Measurements from ENCODE around the gene SDHAF4. TPM values are rescaled to one million over a fixed set of nuclear protein-coding genes. Genes with fewer than 3 reads are reported as not detected.

SDHAF4 gene
- total RNA-seq: 11.0 TPM

- no peaks in the 10 kb centered on the region for H3K27me3 ChIP-seq (ENCODE audit: control insufficient read depth in 3 of 3, insufficient read depth in 3 of 3, low read length in 3 of 3)
- peak within 1 kb of the TSS; percentile 87 to 98 (median 90) for H3K4me3 ChIP-seq (ENCODE audit: low read length in 3 of 3)
- H3K27ac ChIP-seq (ENCODE audit: low read depth, low read length): peak within 1 kb of the TSS; percentile 88
- H3K9me3 ChIP-seq (ENCODE audit: control insufficient read depth in 3 of 3, low read length in 3 of 3): no peaks in the 10 kb centered on the region
- H3K36me3 ChIP-seq (ENCODE audit: control insufficient read depth in 3 of 3, insufficient read depth in 3 of 3, low read length in 3 of 3): peaks cover 0 to 5% (median 0%) of the 10 kb centered on the region in 3 donors
- peaks cover 4 to 7% (median 6%) of the 10 kb centered on the region in 3 donors for H3K4me1 ChIP-seq (ENCODE audit: control insufficient read depth in 3 of 3, insufficient read depth in 3 of 3, low read length in 3 of 3)
- H3K9ac ChIP-seq (ENCODE audit: low read depth in 1 of 3, low read length in 3 of 3): peak within 1 kb of the TSS; percentile 88 to 93 (median 93)
Observed at GRCh38 chr6:70566751-70567382, at the start of gene SDHAF4. TSS of gene SDHAF4 (plus strand) at chr6:70566930. CDS start at chr6:70566941, 11 bp downstream.

- H3K36me3 ChIP-seq (ENCODE audit: control insufficient read depth in 3 of 3, insufficient read depth in 3 of 3, low read length in 3 of 3): no peaks in the 10 kb centered on the region
- H3K27ac ChIP-seq (ENCODE audit: low read depth, low read length): no peak overlapping the region
- H3K27me3 ChIP-seq (ENCODE audit: control insufficient read depth in 3 of 3, insufficient read depth in 3 of 3, low read length in 3 of 3): no peaks in the 10 kb centered on the region
- no peak overlapping the region for H3K9ac ChIP-seq (ENCODE audit: low read depth in 1 of 3, low read length in 3 of 3)
- H3K4me1 ChIP-seq (ENCODE audit: control insufficient read depth in 3 of 3, insufficient read depth in 3 of 3, low read length in 3 of 3): no peaks in the 10 kb centered on the region
- H3K4me3 ChIP-seq (ENCODE audit: low read length in 3 of 3): no peak overlapping the region
- H3K9me3 ChIP-seq (ENCODE audit: control insufficient read depth in 3 of 3, low read length in 3 of 3): no peaks in the 10 kb centered on the region
Observed at GRCh38 chr6:70518723-70519122, 48.0 kb upstream of the SDHAF4 start.

DNA sequence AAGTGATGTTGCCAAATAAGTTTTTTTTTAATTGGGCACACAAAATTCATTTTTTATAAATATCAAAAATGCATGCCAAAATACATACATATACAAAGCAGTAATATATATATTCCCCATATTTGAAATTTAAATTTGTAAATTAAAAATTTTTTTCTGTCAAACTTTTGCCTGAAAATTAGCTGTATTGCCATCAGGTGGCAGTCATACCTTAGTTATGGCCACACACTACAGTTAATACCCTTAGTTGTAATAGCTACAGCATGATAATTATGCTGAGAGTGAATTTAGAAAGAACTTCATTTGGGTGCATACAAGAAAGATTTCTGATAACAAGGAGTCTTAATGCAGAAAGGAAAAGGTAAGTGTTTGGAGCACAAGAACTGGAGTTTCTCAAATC, 46.2 kb upstream of the SDHAF4 start:
- Histone ChIP-seq H3K27ac (ENCODE audit: low read depth, low read length) (no peak overlapping the region), H3K9me3 (ENCODE audit: control insufficient read depth in 3 of 3, low read length in 3 of 3) (no peaks in the 10 kb centered on the region), H3K4me3 (ENCODE audit: low read length in 3 of 3) (no peak overlapping the region), H3K9ac (ENCODE audit: low read depth in 1 of 3, low read length in 3 of 3) (no peak overlapping the region), H3K27me3 (ENCODE audit: control insufficient read depth in 3 of 3, insufficient read depth in 3 of 3, low read length in 3 of 3) (no peaks in the 10 kb centered on the region), H3K36me3 (ENCODE audit: control insufficient read depth in 3 of 3, insufficient read depth in 3 of 3, low read length in 3 of 3) (peaks cover 0 to 5% (median 0%) of the 10 kb centered on the region in 3 donors), H3K4me1 (ENCODE audit: control insufficient read depth in 3 of 3, insufficient read depth in 3 of 3, low read length in 3 of 3) (no peaks in the 10 kb centered on the region)

GRCh38 chr6:70524721-70525286, 41.9 kb upstream of the SDHAF4 start:
- H3K4me1 ChIP-seq (ENCODE audit: control insufficient read depth in 3 of 3, insufficient read depth in 3 of 3, low read length in 3 of 3): no peaks in the 10 kb centered on the region
- no peak overlapping the region for H3K27ac ChIP-seq (ENCODE audit: low read depth, low read length)
- H3K9ac ChIP-seq (ENCODE audit: low read depth in 1 of 3, low read length in 3 of 3): no peak overlapping the region
- H3K4me3 ChIP-seq (ENCODE audit: low read length in 3 of 3): no peak overlapping the region
- no peaks in the 10 kb centered on the region for H3K27me3 ChIP-seq (ENCODE audit: control insufficient read depth in 3 of 3, insufficient read depth in 3 of 3, low read length in 3 of 3)
- H3K36me3 ChIP-seq (ENCODE audit: control insufficient read depth in 3 of 3, insufficient read depth in 3 of 3, low read length in 3 of 3): peaks cover 0 to 5% (median 0%) of the 10 kb centered on the region in 3 donors
- no peaks in the 10 kb centered on the region for H3K9me3 ChIP-seq (ENCODE audit: control insufficient read depth in 3 of 3, low read length in 3 of 3)

DNA sequence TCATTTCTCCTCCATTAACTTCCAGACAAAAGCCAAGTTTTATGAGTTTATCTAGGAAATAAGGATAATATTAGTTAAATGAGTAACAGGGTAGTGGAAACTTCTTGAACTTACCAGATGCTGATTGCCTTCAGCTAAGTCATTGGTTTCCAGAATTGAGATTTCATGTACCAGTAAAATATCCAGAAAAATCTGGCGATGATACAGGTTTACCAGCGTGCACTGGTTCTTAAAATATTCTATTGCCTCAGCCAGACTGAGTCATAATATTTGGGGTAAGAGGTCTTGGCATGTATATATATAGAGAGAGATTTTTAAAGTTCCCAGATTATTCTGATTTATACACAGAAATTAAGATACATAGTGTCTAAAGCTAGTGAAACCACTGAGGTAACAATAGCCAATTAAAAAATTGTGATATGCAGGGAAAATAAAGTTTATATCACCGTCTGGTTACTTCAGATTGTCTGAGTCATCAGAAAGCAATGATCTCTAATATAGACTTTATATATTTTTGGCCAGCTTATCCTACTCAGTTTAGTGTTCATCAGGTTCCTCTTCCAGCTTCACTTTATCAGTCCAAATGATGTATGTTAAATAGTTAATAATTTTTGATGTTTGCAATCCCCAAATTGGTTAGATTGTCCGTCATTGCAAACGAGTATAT, 39.5 kb upstream of the SDHAF4 start:
- Histone ChIP-seq H3K36me3 (ENCODE audit: control insufficient read depth in 3 of 3, insufficient read depth in 3 of 3, low read length in 3 of 3) (peaks cover 0 to 5% (median 0%) of the 10 kb centered on the region in 3 donors), H3K9ac (ENCODE audit: low read depth in 1 of 3, low read length in 3 of 3) (no peak overlapping the region), H3K27me3 (ENCODE audit: control insufficient read depth in 3 of 3, insufficient read depth in 3 of 3, low read length in 3 of 3) (no peaks in the 10 kb centered on the region), H3K4me3 (ENCODE audit: low read length in 3 of 3) (no peak overlapping the region), H3K9me3 (ENCODE audit: control insufficient read depth in 3 of 3, low read length in 3 of 3) (no peaks in the 10 kb centered on the region), H3K27ac (ENCODE audit: low read depth, low read length) (no peak overlapping the region), H3K4me1 (ENCODE audit: control insufficient read depth in 3 of 3, insufficient read depth in 3 of 3, low read length in 3 of 3) (no peaks in the 10 kb centered on the region)

DNA sequence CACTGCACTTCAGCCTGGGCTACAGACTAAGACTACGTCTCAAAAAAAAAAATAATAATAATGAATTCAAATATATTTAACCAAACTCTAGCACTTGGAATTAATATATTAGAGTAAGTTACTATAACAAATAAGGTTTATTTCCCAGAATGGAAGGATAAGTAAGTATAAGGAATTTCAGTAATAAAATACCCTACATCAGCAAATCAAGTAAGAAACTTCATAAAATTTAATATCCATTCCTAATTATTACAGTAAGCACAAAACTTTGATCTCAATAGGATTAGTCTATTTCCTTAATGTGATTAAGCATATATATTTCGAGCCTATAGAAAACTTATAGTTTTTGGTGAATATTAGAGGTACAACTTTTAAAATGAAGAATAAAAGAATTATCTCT, 36.7 kb upstream of the SDHAF4 start:
- Histone ChIP-seq H3K27ac (ENCODE audit: low read depth, low read length) (no peak overlapping the region), H3K4me3 (ENCODE audit: low read length in 3 of 3) (no peak overlapping the region), H3K36me3 (ENCODE audit: control insufficient read depth in 3 of 3, insufficient read depth in 3 of 3, low read length in 3 of 3) (no peaks in the 10 kb centered on the region), H3K4me1 (ENCODE audit: control insufficient read depth in 3 of 3, insufficient read depth in 3 of 3, low read length in 3 of 3) (no peaks in the 10 kb centered on the region), H3K9me3 (ENCODE audit: control insufficient read depth in 3 of 3, low read length in 3 of 3) (no peaks in the 10 kb centered on the region), H3K27me3 (ENCODE audit: control insufficient read depth in 3 of 3, insufficient read depth in 3 of 3, low read length in 3 of 3) (no peaks in the 10 kb centered on the region), H3K9ac (ENCODE audit: low read depth in 1 of 3, low read length in 3 of 3) (no peak overlapping the region)

DNA sequence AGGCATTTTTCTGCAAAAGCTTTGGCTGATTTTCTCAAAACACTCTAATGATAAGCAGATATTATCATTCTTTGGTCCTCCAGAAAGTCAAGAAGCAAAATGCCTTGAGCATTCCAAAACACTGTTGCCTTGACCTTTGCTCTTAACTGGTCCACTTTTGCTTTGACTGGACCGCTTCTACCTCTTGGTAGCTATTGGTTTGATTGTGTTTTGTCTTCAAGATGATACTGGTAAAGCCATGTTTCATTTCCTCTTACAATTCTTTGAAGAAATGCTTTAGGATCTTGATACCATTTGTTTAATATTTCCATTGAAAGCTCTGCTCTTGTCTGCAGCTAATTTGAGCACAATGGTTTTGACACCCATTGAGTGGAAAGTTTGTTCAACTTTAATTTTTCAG, 35.6 kb upstream of the SDHAF4 start:
- Histone ChIP-seq H3K36me3 (ENCODE audit: control insufficient read depth in 3 of 3, insufficient read depth in 3 of 3, low read length in 3 of 3) (peaks cover 0 to 6% (median 0%) of the 10 kb centered on the region in 3 donors), H3K4me3 (ENCODE audit: low read length in 3 of 3) (no peak overlapping the region)

GRCh38 chr6:70537266-70537665, 29.5 kb upstream of the SDHAF4 start:
- Histone ChIP-seq H3K9ac (ENCODE audit: low read depth in 1 of 3, low read length in 3 of 3) (no peak overlapping the region), H3K27ac (ENCODE audit: low read depth, low read length) (no peak overlapping the region), H3K4me3 (ENCODE audit: low read length in 3 of 3) (no peak overlapping the region), H3K4me1 (ENCODE audit: control insufficient read depth in 3 of 3, insufficient read depth in 3 of 3, low read length in 3 of 3) (no peaks in the 10 kb centered on the region), H3K27me3 (ENCODE audit: control insufficient read depth in 3 of 3, insufficient read depth in 3 of 3, low read length in 3 of 3) (no peaks in the 10 kb centered on the region), H3K36me3 (ENCODE audit: control insufficient read depth in 3 of 3, insufficient read depth in 3 of 3, low read length in 3 of 3) (peaks cover 0 to 10% (median 6%) of the 10 kb centered on the region in 3 donors), H3K9me3 (ENCODE audit: control insufficient read depth in 3 of 3, low read length in 3 of 3) (no peaks in the 10 kb centered on the region)

More for the DNA sequence above, 35.6 kb upstream of the SDHAF4 start:
- Histone ChIP-seq H3K9me3 (ENCODE audit: control insufficient read depth in 3 of 3, low read length in 3 of 3) (no peaks in the 10 kb centered on the region), H3K4me1 (ENCODE audit: control insufficient read depth in 3 of 3, insufficient read depth in 3 of 3, low read length in 3 of 3) (no peaks in the 10 kb centered on the region), H3K27me3 (ENCODE audit: control insufficient read depth in 3 of 3, insufficient read depth in 3 of 3, low read length in 3 of 3) (no peaks in the 10 kb centered on the region), H3K27ac (ENCODE audit: low read depth, low read length) (no peak overlapping the region), H3K9ac (ENCODE audit: low read depth in 1 of 3, low read length in 3 of 3) (no peak overlapping the region)

DNA sequence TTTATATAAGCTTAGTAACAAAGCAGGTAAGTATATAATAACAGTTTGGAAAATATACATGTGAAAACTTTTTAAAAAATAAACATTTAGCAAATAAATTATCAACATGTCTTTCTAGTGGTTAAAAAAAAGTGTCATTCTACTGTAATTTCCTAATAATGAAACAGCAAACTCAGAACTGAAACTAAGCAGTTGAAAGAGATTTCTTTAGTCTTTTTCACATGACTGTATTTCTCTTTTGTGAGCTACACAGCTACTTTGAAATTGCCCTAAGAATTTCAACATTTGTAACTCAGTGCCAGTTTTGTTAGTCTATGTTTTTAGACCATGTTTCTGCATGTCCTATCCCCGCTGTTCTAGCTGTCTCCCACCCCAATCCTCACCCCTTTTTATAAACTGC, 28.4 kb upstream of the SDHAF4 start:
- H3K4me3 ChIP-seq (ENCODE audit: low read length in 3 of 3): no peak overlapping the region
- H3K9me3 ChIP-seq (ENCODE audit: control insufficient read depth in 3 of 3, low read length in 3 of 3): no peaks in the 10 kb centered on the region
- H3K9ac ChIP-seq (ENCODE audit: low read depth in 1 of 3, low read length in 3 of 3): no peak overlapping the region
- peaks cover 0 to 12% (median 6%) of the 10 kb centered on the region in 3 donors for H3K36me3 ChIP-seq (ENCODE audit: control insufficient read depth in 3 of 3, insufficient read depth in 3 of 3, low read length in 3 of 3)
- H3K27ac ChIP-seq (ENCODE audit: low read depth, low read length): no peak overlapping the region
- H3K4me1 ChIP-seq (ENCODE audit: control insufficient read depth in 3 of 3, insufficient read depth in 3 of 3, low read length in 3 of 3): no peaks in the 10 kb centered on the region
- no peaks in the 10 kb centered on the region for H3K27me3 ChIP-seq (ENCODE audit: control insufficient read depth in 3 of 3, insufficient read depth in 3 of 3, low read length in 3 of 3)

GRCh38 chr6:70547313-70547712, 19.4 kb upstream of the SDHAF4 start:
- Histone ChIP-seq H3K4me3 (ENCODE audit: low read length in 3 of 3) (no peak overlapping the region), H3K27me3 (ENCODE audit: control insufficient read depth in 3 of 3, insufficient read depth in 3 of 3, low read length in 3 of 3) (no peaks in the 10 kb centered on the region), H3K36me3 (ENCODE audit: control insufficient read depth in 3 of 3, insufficient read depth in 3 of 3, low read length in 3 of 3) (peaks cover 0 to 3% (median 0%) of the 10 kb centered on the region in 3 donors), H3K27ac (ENCODE audit: low read depth, low read length) (no peak overlapping the region), H3K9me3 (ENCODE audit: control insufficient read depth in 3 of 3, low read length in 3 of 3) (no peaks in the 10 kb centered on the region), H3K4me1 (ENCODE audit: control insufficient read depth in 3 of 3, insufficient read depth in 3 of 3, low read length in 3 of 3) (peaks cover 0 to 3% (median 0%) of the 10 kb centered on the region in 3 donors), H3K9ac (ENCODE audit: low read depth in 1 of 3, low read length in 3 of 3) (no peak overlapping the region)
